Activated B cell treated with CpG ODN at 0.5 μM for 24 hours (primary cell): Measurements from ENCODE around the gene TBX4. TPM values are rescaled to one million over a fixed set of nuclear protein-coding genes. Genes with fewer than 3 reads are reported as not detected.

Experiments used
- ATAC-seq: fragments of 200-7000 bp; cut with Tn5 transposase; one replicate; pipeline ENCODE4 v1.10.0; 2021; ENCODE audit warnings: low read depth, mild to moderate bottlenecking, moderate library complexity
- CTCF ChIA-PET: fragments of 350-600 bp; sonication (Branson Sonifier 250); formaldehyde crosslinking; loops from one replicate; lab custom pipeline; 2021; ENCODE audit warnings: antibody characterized with exemption; lab: Charles Lee
- POLR2A ChIA-PET: fragments of 350-600 bp; sonication (Branson Sonifier 250); formaldehyde crosslinking; loops from one replicate; lab custom pipeline; 2021; ENCODE audit warnings: antibody characterized with exemption; lab: Charles Lee
- DNase-seq: peaks from one replicate; pipeline ENCODE4 v3.0.0; 2022
- H3K27ac Mint-ChIP-seq: one replicate; pipeline ENCODE4 v1.8.0; 2020; ENCODE audit warnings: mixed read lengths
- H3K27me3 Mint-ChIP-seq: one replicate; pipeline ENCODE4 v1.8.0; 2021; ENCODE audit warnings: mixed read lengths
- H3K36me3 Mint-ChIP-seq: one replicate; pipeline ENCODE4 v1.8.0; 2021; ENCODE audit warnings: low read depth, mixed read lengths
- H3K4me1 Mint-ChIP-seq: one replicate; pipeline ENCODE4 v1.8.0; 2021; ENCODE audit warnings: mixed read lengths
- H3K4me3 Mint-ChIP-seq: one replicate; pipeline ENCODE4 v1.8.0; 2020; ENCODE audit warnings: mild to moderate bottlenecking, mixed read lengths
- H3K9me3 Mint-ChIP-seq: one replicate; pipeline ENCODE4 v1.8.0; 2020; ENCODE audit warnings: mixed read lengths
- CTCF ChIP-seq: fragments of 200-600 bp; IDR thresholded peaks from one replicate; pipeline ENCODE4 v1.8.0; 2022; ENCODE audit warnings: antibody characterized with exemption, mild to moderate bottlenecking
- intact Hi-C: fragments of 100-400 bp; cut with micrococcal nuclease; formaldehyde crosslinking; loops from one replicate; pipeline ENCODE4 v1.15.1; 2024
- total RNA-seq: library from RNA; stranded (reverse); gene quantifications from 2 replicates; pipeline ENCODE4 v1.2.3, GENCODE V29; 2022

The TBX4 gene
- total RNA-seq, 1 donor from 2014 or later, result not detected

GRCh38 chr17:61499632-61500031 is 47.4 kb downstream of the TBX4 start:
- TF ChIP-seq CTCF, result no peak
- no peak overlapping the region for H3K4me3 Mint-ChIP-seq

GRCh38 chr17:61500287-61500686 is 48.1 kb downstream of the TBX4 start:
- Mint-ChIP-seq H3K9me3 (no peaks in the 10 kb centered on the region), H3K27me3 (peaks cover 24% of the 10 kb centered on the region), H3K27ac (no peak overlapping the region), H3K4me1 (no peaks in the 10 kb centered on the region), H3K4me3 (no peak overlapping the region), H3K36me3 (no peaks in the 10 kb centered on the region)
- ChIA-PET POLR2A (no interaction called here), CTCF (no interaction called here)
- intact Hi-C loops, result no loop called here
- no peak for TF ChIP-seq CTCF
- no peak for DNase-seq
- no peak for ATAC-seq

More at GRCh38 chr17:61499632-61500031, 47.4 kb downstream of the TBX4 start:
- Mint-ChIP-seq H3K4me1 (no peaks in the 10 kb centered on the region), H3K9me3 (no peaks in the 10 kb centered on the region), H3K27ac (no peak overlapping the region), H3K36me3 (no peaks in the 10 kb centered on the region), H3K27me3 (peaks cover 19% of the 10 kb centered on the region)
- ChIA-PET CTCF (no interaction called here), POLR2A (no interaction called here)
- ATAC-seq, result no peak
- intact Hi-C loops, result no loop called here
- no peak for DNase-seq

GRCh38 chr17:61502292-61502691 is 50.1 kb downstream of the TBX4 start:
- Mint-ChIP-seq H3K9me3 (no peaks in the 10 kb centered on the region), H3K27me3 (peaks cover 26% of the 10 kb centered on the region), H3K4me1 (no peaks in the 10 kb centered on the region), H3K36me3 (no peaks in the 10 kb centered on the region), H3K27ac (no peak overlapping the region), H3K4me3 (no peak overlapping the region)
- ChIA-PET CTCF (no interaction called here), POLR2A (no interaction called here)
- ATAC-seq (no peak), DNase-seq (no peak)
- intact Hi-C loops, result no loop called here
- no peak for TF ChIP-seq CTCF

- ChIA-PET CTCF (no interaction called here), POLR2A (no interaction called here)
- intact Hi-C loops, result no loop called here
- no peak for TF ChIP-seq CTCF
- ATAC-seq (no peak), DNase-seq (no peak)
- H3K27ac Mint-ChIP-seq, result no peak overlapping the region
- H3K9me3 Mint-ChIP-seq, result no peaks in the 10 kb centered on the region
- H3K36me3 Mint-ChIP-seq, result no peaks in the 10 kb centered on the region
- peaks cover 28% of the 10 kb centered on the region for H3K27me3 Mint-ChIP-seq
- no peaks in the 10 kb centered on the region for H3K4me1 Mint-ChIP-seq
- no peak overlapping the region for H3K4me3 Mint-ChIP-seq
Observed at GRCh38 chr17:61503961-61504360, 51.7 kb downstream of the TBX4 start.

GRCh38 chr17:61504697-61505096 is 52.5 kb downstream of the TBX4 start:
- no peaks in the 10 kb centered on the region for H3K36me3 Mint-ChIP-seq
- no peaks in the 10 kb centered on the region for H3K4me1 Mint-ChIP-seq
- no peak for TF ChIP-seq CTCF
- ChIA-PET CTCF (no interaction called here), POLR2A (no interaction called here)
- DNase-seq (no peak), ATAC-seq (no peak)
- H3K4me3 Mint-ChIP-seq, result no peak overlapping the region
- peaks cover 28% of the 10 kb centered on the region for H3K27me3 Mint-ChIP-seq
- no peaks in the 10 kb centered on the region for H3K9me3 Mint-ChIP-seq
- intact Hi-C loops, result no loop called here
- H3K27ac Mint-ChIP-seq, result no peak overlapping the region
